Measurements from ENCODE around the gene EFNA3.

DNA sequence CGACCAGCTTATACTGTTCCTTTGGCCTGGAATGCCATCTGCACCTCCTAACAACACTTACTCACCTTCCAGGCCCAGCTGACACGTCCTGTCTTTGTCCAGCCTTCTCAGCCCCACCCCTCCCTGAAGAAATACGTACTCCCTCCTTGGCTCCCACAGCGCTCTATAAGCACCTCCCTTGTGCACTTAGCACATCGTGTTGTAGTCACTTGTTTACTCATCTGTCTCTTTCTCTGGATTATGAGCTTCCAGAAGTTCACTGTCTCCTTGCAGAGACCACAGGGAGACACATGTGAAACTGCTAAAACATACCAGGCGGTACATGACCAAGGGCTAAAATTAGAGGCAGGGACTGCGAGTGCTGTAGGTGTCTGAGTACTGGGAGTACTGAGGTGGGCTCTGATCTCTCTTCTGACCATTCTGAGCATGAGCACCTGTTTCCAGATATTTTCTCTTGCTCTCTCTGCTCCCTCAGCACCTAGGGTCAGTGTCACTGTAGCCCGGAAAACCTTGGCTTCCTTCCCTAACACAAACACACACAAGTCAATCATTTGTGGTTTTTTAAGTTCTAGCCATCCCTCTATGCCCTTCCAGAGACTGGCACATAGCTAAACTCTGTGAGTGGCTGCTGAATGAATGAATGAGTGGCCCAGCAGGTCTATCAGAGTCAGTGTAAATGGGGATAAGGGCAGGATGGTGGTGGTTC lies 39.9 kb upstream of the EFNA3 start:
- TF ChIP-seq, protein P1, sequence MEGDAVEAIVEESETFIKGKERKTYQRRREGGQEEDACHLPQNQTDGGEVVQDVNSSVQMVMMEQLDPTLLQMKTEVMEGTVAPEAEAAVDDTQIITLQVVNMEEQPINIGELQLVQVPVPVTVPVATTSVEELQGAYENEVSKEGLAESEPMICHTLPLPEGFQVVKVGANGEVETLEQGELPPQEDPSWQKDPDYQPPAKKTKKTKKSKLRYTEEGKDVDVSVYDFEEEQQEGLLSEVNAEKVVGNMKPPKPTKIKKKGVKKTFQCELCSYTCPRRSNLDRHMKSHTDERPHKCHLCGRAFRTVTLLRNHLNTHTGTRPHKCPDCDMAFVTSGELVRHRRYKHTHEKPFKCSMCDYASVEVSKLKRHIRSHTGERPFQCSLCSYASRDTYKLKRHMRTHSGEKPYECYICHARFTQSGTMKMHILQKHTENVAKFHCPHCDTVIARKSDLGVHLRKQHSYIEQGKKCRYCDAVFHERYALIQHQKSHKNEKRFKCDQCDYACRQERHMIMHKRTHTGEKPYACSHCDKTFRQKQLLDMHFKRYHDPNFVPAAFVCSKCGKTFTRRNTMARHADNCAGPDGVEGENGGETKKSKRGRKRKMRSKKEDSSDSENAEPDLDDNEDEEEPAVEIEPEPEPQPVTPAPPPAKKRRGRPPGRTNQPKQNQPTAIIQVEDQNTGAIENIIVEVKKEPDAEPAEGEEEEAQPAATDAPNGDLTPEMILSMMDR (IDR thresholded peaks at IDR 0.05 in 4 of 5, conservative IDR thresholded peaks at IDR 0.05 in 1 of 5) = no peak
- TF ChIP-seq POLR2A (IDR thresholded peaks at IDR 0.05) = no peak

All from gastrocnemius medialis (tissue), 4 donors.